Suprapubic skin (tissue), 3 donors: ENCODE measurements around the gene GZMM.

ENCODE experiments used
- EP300 ChIP-seq: sonication (generic); formaldehyde crosslinking; IDR thresholded peaks from one replicate; pipeline ENCODE4 v1.6.1; 2017; ENCODE audit warnings: antibody characterized with exemption
- TF ChIP-seq, protein P1 (sequence below), 2 donors: fragments of 200-600 bp in 1 of 2; fragments of 450-650 bp in 1 of 2; sonication (generic) in 1 of 2; IDR thresholded peaks; one replicate each; pipeline ENCODE4 v1.5.1; 2016 to 2019; ENCODE audit warnings: antibody characterized with exemption in 2 of 2, mild to moderate bottlenecking in 1 of 2, moderate library complexity in 1 of 2

DNA sequence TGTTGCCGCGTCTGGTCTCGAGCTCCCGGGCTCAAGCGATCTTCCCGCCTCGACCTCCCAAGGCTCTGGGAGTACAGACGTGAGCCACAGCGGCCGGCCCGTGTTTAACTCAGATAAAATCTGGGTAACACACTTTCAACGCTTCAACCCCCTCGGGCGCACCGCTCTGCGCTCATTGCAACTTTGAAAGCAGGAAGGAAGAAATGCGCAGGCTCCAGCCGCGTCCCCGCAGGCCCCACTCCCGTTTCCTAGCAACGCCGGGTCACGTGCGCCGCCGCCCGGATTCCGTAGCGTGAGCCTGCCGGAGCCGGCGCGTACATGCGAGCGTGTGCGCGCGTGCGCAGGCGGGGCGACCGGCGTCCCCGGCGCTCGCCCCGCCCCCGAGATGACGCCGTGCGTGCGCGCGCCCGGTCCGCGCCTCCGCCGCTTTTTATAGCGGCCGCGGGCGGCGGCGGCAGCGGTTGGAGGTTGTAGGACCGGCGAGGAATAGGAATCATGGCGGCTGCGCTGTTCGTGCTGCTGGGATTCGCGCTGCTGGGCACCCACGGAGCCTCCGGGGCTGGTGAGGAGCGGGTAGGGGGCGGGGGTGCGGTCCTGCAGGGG is 28.4 kb downstream of the GZMM start, which contains the start of gene BSG:
- TF ChIP-seq, protein P1, sequence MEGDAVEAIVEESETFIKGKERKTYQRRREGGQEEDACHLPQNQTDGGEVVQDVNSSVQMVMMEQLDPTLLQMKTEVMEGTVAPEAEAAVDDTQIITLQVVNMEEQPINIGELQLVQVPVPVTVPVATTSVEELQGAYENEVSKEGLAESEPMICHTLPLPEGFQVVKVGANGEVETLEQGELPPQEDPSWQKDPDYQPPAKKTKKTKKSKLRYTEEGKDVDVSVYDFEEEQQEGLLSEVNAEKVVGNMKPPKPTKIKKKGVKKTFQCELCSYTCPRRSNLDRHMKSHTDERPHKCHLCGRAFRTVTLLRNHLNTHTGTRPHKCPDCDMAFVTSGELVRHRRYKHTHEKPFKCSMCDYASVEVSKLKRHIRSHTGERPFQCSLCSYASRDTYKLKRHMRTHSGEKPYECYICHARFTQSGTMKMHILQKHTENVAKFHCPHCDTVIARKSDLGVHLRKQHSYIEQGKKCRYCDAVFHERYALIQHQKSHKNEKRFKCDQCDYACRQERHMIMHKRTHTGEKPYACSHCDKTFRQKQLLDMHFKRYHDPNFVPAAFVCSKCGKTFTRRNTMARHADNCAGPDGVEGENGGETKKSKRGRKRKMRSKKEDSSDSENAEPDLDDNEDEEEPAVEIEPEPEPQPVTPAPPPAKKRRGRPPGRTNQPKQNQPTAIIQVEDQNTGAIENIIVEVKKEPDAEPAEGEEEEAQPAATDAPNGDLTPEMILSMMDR (IDR thresholded peaks at IDR 0.05): no peak
- TF ChIP-seq EP300: no peak
